ENCODE data around the gene LSS.
"Not testable (repeated sequence)": the region's sequence is repeated elsewhere in the genome, so short reads cannot be mapped to it uniquely, and the experiment has no call there.

Gene LSS

DNA sequence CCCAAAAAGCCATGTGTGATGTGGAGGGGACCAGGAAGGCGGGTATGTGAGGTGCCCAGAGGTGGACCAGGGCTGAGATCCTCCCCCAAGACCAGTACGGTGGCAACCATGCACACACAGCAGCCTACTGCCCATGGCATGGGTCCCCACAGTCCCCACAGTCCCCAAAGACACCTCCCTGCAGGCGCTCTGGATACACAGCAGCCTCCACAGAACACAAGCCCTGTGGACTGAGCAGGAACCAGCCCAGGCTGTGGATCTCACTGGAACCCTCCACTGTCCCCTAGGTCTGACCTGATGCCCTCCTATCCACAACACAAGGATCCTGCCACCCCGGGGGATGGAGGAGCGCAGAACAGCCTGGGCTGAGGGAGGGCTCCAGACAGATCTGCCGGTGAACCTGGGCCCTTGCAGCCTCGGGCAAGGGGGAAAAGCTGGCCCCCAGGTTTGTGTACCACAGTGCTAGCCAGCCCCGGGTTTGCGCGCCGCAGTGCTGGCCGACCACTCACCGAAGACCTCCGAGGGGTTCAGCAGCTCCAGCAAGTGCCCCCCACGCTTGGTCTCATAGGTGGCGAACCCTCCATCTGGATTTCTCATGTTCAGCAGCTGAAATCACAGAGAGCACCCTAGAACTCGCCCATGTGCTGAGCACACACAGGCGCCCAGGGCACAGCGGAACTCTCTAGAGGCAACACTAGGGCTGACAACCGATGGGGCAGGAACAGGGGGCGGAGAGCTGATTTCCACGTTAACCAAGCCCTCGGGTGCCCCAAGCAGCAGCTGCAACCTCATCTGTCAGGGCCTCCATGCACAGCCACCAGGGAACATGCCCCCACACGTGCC is 22.2 kb downstream of the LSS start:
- no peak for DNase-seq (ENCODE audit: low read depth in 1 of 2, low spot score in 1 of 2)

DNA sequence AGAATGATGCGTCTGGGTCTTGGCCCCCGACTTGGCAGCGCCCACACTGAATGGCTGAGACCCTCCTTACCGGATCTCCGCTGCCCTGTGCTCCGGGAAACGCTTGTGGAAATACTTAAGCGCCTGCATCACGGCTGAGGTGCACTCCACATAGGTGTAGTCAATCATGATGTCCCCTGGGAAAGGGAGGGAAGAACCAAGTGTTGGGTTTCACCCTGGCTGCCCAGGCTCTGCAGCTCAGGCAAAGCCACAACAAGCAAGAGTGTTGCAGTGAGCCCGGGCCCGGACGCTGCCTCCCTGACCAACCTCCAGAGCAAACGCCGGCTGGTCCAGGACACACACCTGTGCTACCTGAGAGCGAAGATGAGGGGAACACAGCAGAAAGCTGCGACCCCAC is 22.8 kb downstream of the LSS start:
- DNase-seq (ENCODE audit: low read depth in 1 of 2, low spot score in 1 of 2): no peak

DNA sequence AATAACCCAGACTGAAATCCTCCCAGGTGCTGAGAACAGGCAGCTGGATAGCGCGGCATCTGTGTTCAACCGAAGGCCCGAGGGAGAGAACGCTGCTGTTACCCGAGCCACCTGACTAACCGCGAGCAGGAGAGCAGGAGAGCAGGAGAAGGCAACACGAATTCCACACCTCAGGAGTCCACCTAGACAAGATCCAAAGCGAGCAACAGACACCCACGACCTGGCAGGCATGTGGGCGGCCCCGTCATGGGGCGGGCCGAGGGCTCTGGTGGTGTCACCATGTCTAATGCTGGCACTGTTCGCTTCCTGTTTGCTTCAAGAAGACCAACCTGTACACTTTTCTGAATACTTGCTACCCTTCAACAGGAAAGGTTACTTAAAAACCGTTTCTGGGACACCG is 23.4 kb downstream of the LSS start:
- DNase-seq (ENCODE audit: low read depth in 1 of 2, low spot score in 1 of 2): no peak

DNA sequence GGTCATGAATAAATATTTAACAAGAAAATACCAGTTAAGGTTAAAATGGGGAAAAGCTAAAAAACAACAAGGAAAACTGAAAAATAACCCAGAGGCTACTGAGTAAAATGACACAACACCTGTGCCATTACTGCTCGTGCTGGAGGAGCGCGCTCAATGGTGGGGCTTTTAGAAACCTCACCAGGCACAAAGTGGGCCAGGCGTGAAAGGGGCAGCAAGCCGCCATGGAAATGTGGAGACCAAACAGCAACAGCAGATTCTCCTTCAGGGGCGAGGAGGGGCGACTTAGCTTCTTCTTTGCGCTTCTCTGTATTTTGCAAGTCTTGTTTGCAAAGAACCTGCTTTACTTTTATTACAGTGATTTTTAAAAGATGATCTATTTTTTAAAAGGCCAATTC is 25.4 kb downstream of the LSS start:
- DNase-seq (ENCODE audit: low read depth in 1 of 2, low spot score in 1 of 2): no peak

DNA sequence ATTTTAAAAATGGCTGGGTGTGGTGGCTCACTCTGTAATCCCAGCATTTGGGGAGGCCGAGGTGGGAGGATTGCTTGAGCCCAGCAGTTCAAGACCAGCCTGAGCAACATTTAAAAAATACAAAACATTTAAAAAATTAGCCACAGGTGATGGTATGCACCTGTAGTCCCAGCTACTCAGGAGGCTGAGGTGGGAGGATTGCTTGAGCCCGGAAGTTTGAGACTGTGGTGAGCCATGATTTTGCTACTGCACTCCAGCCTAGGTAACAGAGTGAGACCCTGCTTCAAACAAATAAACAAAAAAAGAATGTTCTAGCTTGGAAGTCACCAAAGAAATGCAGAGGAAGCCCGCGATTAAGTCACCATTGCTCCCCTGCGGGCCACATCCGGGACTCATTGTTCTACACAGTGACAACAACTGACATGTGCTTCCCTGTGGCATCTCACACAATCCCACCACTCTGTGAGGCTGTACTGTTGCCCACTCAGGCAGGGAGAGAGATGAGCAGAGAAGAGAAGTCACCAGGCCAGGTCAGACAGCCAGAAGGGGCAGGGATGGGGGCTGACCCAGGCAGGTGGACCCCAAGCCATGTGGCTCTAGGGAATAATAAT is 25.9 kb downstream of the LSS start:
- DNase-seq (ENCODE audit: low read depth in 1 of 2, low spot score in 1 of 2): no peak

DNA sequence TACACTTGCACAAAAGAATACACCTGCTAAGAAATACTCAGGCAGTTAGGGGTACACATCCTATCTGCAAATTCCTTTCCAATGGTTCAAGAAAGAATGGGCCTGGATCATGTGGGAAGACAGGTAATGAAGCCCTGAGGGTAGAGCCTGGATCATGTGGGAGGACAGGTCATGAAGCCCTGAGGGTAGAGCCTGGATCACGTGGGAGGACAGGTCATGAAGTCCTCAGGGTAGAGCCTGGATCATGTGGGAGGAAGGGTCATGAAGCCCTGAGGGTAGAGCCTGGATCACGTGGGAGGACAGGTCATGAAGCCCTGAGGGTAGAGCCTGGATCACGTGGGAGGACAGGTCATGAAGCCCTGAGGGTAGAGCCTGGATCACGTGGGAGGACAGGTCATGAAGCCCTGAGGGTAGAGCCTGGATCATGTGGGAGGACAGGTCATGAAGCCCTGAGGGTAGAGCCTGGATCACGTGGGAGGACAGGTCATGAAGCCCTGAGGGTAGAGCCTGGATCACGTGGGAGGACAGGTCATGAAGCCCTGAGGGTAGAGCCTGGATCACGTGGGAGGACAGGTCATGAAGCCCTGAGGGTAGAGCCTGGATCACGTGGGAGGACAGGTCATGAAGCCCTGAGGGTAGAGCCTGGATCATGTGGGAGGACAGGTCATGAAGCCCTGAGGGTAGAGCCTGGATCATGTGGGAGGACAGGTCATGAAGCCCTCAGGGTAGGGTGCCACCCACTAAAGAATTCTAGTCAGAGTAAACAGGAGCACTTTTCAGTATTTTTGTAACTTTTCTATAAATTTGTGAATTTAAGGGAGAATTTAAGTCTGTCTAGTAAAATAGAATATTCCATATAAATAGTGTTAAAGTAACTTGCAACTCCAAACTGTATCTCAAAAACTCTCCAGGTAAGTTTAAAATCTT is 27.4 kb downstream of the LSS start:
- not testable (repeated sequence) for DNase-seq (ENCODE audit: low read depth in 1 of 2, low spot score in 1 of 2)

DNA sequence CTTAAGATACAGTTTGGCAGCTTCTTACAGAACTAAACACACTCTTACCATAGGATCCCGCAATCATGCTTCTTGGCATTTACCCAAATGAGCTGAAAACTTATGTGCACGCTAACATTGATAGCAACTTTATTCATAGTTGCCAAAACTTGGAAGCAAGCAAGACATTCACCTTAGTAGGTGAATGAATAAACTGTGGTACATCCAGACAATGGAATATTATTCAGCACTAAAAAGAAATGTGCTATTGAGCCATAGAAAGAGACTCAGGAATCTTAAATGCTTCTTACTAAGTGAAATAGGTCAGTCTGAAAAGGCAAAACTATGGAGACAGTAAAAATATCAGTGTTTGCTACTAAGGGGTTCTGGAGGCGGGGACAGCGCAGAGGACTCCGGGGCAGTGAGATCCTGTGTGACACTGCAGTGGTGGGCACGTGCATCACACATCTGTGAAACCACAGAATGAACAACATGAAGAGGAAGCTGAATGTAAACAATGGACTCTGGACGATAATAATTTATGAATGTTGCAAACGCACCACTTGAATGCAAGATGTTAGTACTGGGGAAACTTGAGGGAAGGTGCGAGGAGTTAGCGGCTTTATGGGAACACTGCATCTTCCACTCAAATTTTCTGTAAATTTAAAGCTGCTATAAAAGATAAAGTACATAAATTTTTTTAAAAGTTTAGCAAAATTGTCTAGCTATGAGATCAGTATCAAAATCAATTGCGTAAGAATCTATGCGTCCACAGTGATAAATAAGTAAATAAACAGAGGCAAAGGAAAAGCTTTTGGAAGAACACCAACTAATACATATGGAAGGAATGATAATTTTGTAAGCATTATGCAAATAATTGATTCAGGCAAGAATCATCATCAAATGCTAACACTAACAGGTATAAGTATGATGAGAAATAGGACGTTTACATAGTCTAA is 28.9 kb downstream of the LSS start:
- DNase-seq (ENCODE audit: low read depth in 1 of 2, low spot score in 1 of 2): no peak

DNA sequence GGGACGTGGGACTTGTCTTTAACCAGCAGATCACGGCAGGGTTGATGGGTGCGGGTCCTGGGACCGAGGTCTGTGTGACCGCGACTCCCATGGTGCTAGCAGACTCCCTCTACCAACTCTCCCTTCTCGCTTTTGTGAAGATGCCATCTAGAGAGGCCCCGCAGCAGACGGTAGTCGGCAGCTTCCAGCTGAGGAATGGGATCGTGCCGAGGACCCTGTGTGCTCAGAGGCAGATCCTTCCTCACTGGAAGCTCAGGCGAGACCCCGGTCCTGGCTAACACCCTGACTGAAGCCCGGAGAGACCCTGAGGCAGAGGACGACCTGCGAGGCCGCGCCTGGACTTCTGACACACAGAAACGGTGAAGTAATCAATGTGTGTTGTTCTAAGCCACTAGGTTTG is 31.8 kb downstream of the LSS start:
- no peak for DNase-seq (ENCODE audit: low read depth in 1 of 2, low spot score in 1 of 2)

DNA sequence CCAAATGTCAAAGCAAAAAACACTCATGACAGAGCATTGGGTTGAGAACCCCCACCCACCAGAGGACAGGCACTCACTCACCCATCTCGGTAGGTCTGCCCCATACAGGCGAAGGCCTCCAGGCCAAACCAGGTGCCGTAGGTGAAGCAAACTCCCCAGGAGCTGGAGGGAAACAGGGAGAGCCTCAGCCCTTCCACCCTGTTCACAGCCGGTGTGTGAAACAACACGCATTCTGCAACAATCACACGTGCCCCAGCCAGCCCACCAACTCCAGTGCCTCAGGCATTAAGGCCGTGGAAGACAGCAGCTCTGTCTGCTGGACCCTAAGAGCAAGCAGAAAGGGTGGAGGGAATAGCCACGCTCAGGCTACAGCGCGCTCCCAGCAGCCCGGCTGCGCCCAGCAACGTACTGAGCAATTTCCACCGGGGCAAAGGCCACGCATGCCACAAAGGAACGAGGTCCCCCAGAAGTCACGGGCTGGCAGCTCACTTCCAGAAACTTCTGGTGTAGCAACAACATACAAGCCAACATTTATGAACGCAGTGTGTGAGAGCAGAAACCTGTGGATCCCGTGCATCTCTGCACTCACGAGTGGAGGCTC is 32.9 kb downstream of the LSS start:
- no peak for DNase-seq (ENCODE audit: low read depth in 1 of 2, low spot score in 1 of 2)

DNA sequence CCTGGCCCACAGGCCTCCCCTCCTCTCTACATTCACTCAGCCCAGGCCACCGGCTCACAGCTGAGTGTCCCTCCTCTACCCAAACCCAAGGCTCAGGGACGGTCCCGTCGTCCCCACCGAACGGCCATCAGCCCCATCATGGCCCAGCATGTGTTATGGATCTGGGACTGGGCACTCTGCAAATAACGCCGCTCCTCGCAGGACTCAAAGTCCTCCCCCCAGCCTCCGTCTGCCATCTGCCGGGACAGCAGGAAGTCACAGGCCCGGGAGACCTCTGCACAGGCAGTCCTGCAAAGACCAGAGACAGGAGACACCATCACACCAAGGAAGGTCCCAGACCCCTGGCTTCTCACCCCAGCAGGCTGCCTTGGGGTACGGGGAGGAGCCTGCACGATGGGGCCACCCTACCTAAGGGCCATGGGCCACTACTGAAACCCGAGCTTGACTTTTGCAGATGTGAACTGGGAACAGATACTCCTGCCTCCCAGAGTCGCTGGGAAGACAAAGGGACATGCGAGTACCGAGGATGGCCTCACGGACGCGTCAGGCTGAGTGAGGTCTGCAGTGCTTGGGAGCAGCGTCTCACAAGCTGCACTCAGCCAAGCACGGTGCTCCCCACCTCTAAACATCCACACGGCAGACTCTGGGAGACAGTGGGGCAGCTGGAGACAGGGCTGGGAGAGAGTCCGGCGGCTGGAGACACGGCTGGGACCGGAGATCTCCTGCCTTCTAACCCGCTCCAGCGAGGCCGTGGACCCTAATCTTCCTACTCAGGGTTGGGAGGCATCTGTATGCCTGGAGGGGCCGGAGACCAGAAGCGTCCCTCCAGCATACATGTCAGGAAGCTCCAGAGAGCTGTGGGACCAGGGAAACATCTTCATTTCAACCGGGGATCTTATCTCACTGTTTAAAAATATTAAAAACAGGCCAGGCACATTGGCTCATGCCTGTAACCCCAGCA is 33.9 kb downstream of the LSS start:
- no peak for DNase-seq (ENCODE audit: low read depth in 1 of 2, low spot score in 1 of 2)

DNA sequence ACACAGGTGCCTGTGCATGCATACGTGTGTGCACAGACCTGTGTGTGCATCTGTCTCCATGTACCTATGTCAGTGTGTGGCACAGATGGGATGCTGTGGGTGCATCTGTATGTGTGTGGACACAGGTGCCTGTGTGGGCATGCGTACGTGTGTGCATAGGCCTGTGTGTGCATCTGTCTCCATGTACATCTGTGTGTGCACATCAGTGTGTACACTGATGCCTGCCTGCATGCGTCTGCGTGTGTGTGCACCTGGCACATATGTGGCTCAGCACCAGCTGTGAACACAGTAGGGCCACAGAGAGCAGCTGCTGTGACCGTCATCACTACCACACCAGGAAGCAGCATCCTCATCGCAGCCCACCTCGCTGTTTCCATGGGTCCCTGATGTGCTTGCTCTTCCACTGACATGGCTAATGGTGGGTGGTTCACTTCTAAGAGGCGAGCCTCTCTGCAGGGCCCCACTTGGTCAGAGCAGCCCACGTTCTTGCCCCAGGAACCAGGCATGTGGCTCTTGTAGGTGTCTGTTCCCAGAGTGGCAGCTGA is 34.7 kb downstream of the LSS start:
- DNase-seq (ENCODE audit: low read depth in 1 of 2, low spot score in 1 of 2): no peak

DNA sequence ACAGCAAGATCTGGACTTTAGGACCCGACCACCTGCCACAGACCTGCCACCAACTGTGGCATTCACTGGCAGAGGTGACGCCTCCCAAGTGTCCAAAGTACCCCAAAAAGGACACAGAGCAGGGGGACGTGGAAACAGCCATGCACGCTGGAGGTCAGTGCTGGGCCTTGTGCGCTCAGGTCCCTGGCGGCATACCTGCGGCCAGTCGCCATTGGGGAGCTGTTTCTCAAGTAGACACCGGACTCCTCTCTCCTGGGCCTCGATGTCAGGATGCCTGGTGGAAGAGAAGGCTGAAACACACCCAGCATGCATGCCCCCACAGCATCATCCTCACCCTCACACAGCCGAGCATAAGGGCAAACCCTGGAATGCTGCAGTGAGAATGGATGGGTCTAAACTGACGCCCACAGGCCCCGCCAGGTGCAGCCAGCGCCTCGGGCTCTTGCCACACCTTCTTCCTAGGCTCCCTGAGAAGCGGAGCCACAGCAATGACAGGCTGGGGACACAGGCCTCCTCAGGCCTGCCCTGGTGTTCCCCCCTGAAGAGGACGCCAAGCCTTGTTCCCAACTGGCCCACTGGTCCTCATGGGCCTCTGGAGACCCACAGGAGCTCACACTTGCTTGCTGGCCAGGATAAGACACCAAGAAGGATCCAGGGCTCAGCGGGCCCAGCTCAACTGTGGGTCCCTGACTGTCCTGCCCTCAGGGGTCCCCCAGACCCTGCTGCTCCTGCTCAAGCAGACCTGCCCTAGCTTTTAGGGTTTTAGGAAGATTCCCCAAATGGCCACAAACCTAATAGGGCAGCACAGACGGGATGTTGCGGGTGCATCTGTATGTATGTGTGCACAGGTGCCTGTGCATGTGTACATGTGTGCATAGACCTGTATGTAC is 36.6 kb downstream of the LSS start:
- DNase-seq (ENCODE audit: low read depth in 1 of 2, low spot score in 1 of 2): no peak

DNA sequence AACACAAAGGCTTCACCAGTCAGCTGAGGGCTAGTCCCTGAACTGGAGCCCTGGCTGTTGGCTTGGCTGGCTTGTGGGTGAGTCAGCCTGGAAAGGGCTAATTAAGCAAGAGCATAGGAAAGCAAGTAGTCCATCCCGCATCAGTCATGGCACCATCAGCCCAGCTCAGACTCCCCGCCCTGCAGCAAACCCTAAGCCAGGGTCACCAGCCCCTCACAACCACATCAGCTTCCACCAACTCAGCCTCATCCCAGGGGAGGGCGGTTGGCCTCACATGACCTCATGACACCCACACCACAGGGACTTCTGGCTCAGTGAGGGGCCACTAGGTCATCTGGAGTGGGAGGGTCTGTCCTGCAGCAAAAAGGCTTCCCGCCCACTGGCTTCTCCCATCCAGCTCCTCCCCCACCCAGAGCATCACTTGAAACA is 37.3 kb downstream of the LSS start:
- no peak for DNase-seq (ENCODE audit: low read depth in 1 of 2, low spot score in 1 of 2)

DNA sequence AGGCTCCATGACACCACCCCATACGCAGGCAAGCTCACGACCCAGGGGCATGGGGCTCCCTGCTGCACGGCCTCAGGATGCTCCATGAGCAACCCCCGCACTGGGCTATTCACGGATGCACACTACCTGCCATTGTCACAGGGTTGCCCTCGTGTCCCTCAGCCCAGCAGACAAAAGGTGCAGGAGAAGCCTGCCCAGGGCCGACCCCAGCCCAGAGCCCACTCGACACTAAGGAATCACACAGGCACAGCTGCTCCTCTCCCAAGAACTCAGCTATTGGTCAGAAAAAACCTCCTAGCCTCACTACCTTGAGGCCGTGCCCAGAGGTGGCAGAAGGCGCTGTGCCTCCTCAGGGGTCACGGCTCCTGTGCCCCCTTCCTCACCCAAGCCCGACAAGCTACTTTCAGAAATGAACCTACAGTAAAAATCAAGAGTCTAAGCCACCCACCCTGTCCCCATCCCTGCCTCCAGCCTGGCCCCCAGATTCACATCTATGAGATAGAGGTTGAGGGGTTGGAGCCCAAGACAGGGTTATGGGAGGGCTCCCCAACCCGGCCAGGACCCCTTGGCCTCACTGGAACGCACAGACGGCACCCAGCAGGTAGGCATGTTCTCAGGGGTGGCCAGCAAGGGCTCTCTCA is 38.0 kb downstream of the LSS start:
- DNase-seq (ENCODE audit: low read depth in 1 of 2, low spot score in 1 of 2): no peak

DNA sequence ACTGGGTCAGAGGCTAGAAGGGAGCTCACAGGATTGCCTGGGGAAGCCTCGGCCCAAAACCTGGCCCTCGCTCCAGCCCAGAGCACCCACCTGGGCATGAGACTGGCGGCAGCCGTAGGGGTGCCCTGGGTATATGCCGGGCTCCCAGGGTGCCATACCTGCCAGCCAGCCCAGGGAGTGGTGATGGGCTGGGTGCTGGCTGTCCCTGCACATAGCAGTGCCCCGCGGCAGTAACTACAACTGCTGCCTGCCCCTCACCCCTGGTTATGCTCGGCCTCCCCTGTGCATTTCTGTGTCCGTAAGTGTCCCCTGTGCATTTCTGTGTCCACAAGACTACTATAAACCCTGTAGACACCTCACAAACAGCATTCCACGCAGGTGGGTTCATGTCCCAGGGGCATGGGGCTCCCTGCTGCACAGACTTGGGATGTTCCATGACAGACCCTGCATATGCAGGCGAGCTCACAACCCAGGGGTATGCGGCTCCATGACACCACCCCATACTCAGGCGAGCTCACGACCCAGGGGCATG is 38.5 kb downstream of the LSS start:
- DNase-seq (ENCODE audit: low read depth in 1 of 2, low spot score in 1 of 2): no peak

DNA sequence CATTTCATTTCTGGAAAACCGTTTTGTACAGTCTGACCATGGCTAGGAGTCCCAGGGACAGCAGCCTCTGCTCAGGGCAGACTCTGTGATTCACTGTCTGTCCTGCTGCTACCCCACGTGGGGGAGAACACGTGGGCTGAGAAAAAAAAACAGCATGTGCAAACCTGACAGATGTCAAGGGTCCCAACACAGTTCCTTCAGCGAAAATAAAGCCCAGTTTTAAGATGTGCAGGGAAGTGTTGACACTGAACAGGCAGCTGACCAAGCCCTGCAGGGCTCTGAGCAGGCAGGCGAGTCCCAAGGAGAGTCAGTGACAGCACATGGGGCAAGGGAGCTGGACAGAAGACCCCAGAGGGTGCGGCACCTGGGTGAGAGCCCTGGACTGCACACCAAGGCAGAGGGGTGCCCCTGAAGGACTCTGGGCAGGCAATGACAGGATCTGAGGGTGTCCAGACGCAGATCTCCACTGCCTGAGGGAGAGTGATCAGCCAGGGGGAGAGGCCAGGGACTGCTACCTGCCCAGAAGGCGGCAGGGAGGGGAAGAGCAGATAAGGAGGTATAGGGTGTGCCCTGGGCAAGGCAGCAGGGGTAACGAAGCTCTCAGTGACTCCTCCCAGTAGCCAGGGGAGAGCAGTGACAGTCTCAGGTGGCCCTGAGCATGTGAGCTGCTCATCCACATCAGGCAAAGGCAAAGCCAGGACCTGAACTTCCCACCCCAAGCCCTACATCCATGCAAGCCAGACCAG is 39.2 kb downstream of the LSS start:
- DNase-seq (ENCODE audit: low read depth in 1 of 2, low spot score in 1 of 2): no peak

Data from activated CD4-positive, alpha-beta T cell treated with anti-CD3 and anti-CD28 coated beads, Interleukin-2, amount 50 U/mL, for 24 hours (primary cell).